HUES48 (cell line): ENCODE data around the gene CPAMD8.

ENCODE experiments used
- H3K27ac ChIP-seq: one replicate; pipeline ENCODE4 v1.7.0; 2013; ENCODE audit warnings: low read depth, low read length, inconsistent platforms
- H3K27me3 ChIP-seq: 2 replicates; pipeline ENCODE4 v1.6.1; 2013; ENCODE audit warnings: mild to moderate bottlenecking, low read length; ENCODE audit not compliant: control insufficient read depth, insufficient read depth
- H3K36me3 ChIP-seq: 2 replicates; pipeline ENCODE4 v1.6.1; 2013; ENCODE audit warnings: low read length; ENCODE audit not compliant: control insufficient read depth, insufficient read depth
- H3K4me1 ChIP-seq: 2 replicates; pipeline ENCODE4 v1.6.1; 2013; ENCODE audit warnings: mild to moderate bottlenecking, low read length; ENCODE audit not compliant: control insufficient read depth, insufficient read depth
- H3K4me3 ChIP-seq: 2 replicates; pipeline ENCODE4 v1.5.1; 2013; ENCODE audit warnings: mild to moderate bottlenecking, low read depth, low read length
- H3K9ac ChIP-seq: 2 replicates; pipeline ENCODE4 v1.6.1; 2013; ENCODE audit warnings: mild to moderate bottlenecking, low read depth, low read length, moderate library complexity
- H3K9me3 ChIP-seq: 2 replicates; pipeline ENCODE4 v1.6.1; 2013; ENCODE audit warnings: low read length; ENCODE audit not compliant: control insufficient read depth, insufficient read depth

The CPAMD8 gene

GRCh38 chr19:16849168-16849567 is 177.4 kb downstream of the CPAMD8 start:
- Histone ChIP-seq H3K36me3 (peaks cover 97% of the 10 kb centered on the region), H3K4me3 (no peak overlapping the region), H3K27me3 (no peaks in the 10 kb centered on the region), H3K9ac (no peak overlapping the region), H3K4me1 (no peaks in the 10 kb centered on the region), H3K27ac (no peak overlapping the region), H3K9me3 (no peaks in the 10 kb centered on the region)

GRCh38 chr19:16847430-16847829 is 179.2 kb downstream of the CPAMD8 start:
- Histone ChIP-seq H3K9me3 (no peaks in the 10 kb centered on the region), H3K27me3 (no peaks in the 10 kb centered on the region), H3K4me1 (no peaks in the 10 kb centered on the region), H3K4me3 (no peak overlapping the region), H3K36me3 (peaks cover 97% of the 10 kb centered on the region), H3K9ac (no peak overlapping the region), H3K27ac (no peak overlapping the region)

- no peak overlapping the region for H3K4me3 ChIP-seq
- peaks cover 97% of the 10 kb centered on the region for H3K36me3 ChIP-seq
- H3K9me3 ChIP-seq: no peaks in the 10 kb centered on the region
- H3K9ac ChIP-seq: no peak overlapping the region
- no peaks in the 10 kb centered on the region for H3K4me1 ChIP-seq
- no peak overlapping the region for H3K27ac ChIP-seq
- H3K27me3 ChIP-seq: no peaks in the 10 kb centered on the region
These were observed 179.7 kb downstream of the CPAMD8 start for GRCh38 chr19:16846901-16847300.
